Neural cell (in vitro differentiated cells): Measurements from ENCODE around the gene WFIKKN1. TPM values are rescaled to one million over a fixed set of nuclear protein-coding genes. Genes with fewer than 3 reads are reported as not detected.

Source experiments
- H2AFZ ChIP-seq: fragments of 200-600, 300-800 bp; sonication (generic), shearing (Covaris generic); 2 replicates; pipeline ENCODE4 v1.6.0; 2014; ENCODE audit warnings: low read depth, mild to moderate bottlenecking, antibody characterized with exemption, low read length, moderate library complexity
- H3F3A ChIP-seq: fragments of 200-600 bp; shearing (Covaris generic); 2 replicates; pipeline ENCODE4 v1.6.1; 2016; ENCODE audit warnings: mild to moderate bottlenecking, moderate library complexity, mixed read lengths, antibody characterized with exemption, low read length; ENCODE audit not compliant: insufficient read depth, poor library complexity, severe bottlenecking
- H3K27ac ChIP-seq: fragments of 200-600, 300-800 bp; sonication (generic), shearing (Covaris generic); 2 replicates; pipeline ENCODE4 v1.5.1; 2014; ENCODE audit warnings: mild to moderate bottlenecking, low read length, moderate library complexity
- H3K27me3 ChIP-seq: fragments of 300-800, 200-600 bp; sonication (generic), shearing (Covaris generic); 2 replicates; pipeline ENCODE4 v1.6.0; 2014; ENCODE audit warnings: mild to moderate bottlenecking, low read depth, low read length, moderate library complexity; ENCODE audit not compliant: insufficient read depth
- H3K36me3 ChIP-seq: fragments of 300-800, 200-600 bp; sonication (generic), shearing (Covaris generic); 2 replicates; pipeline ENCODE4 v1.5.1; 2014; ENCODE audit warnings: mild to moderate bottlenecking, antibody characterized with exemption, low read length, moderate library complexity; ENCODE audit not compliant: insufficient read depth
- H3K4me2 ChIP-seq: fragments of 300-800, 200-600 bp; sonication (generic), shearing (Covaris generic); 2 replicates; pipeline ENCODE4 v1.6.0; 2014; ENCODE audit warnings: mild to moderate bottlenecking, low read length
- H3K4me3 ChIP-seq: fragments of 300-800, 200-600 bp; sonication (generic), shearing (Covaris generic); 2 replicates; pipeline ENCODE4 v1.5.1; 2014; ENCODE audit warnings: mild to moderate bottlenecking, low read length, moderate library complexity
- H3K79me2 ChIP-seq: fragments of 200-600 bp; shearing (Covaris generic); replicated peaks from 2 replicates; pipeline ENCODE4 v1.6.0; 2014; ENCODE audit warnings: mild to moderate bottlenecking, low read length, moderate library complexity; ENCODE audit not compliant: insufficient read depth
- H3K9ac ChIP-seq: fragments of 300-800, 200-600 bp; sonication (generic), shearing (Covaris generic); 2 replicates; pipeline ENCODE4 v1.6.1; 2016; ENCODE audit warnings: mild to moderate bottlenecking, low read length, mixed read lengths
- H3K9me2 ChIP-seq: fragments of 200-600 bp; shearing (Covaris generic); 2 replicates; pipeline ENCODE4 v1.6.1; 2016; ENCODE audit warnings: mild to moderate bottlenecking, low read length, mixed read lengths; ENCODE audit not compliant: insufficient read depth
- H3K9me3 ChIP-seq: fragments of 200-600, 300-800 bp; sonication (generic), shearing (Covaris generic); 2 replicates; pipeline ENCODE4 v1.6.1; 2016; ENCODE audit warnings: mild to moderate bottlenecking, mixed run types, low read length, moderate library complexity, mixed read lengths
- H4K20me1 ChIP-seq: fragments of 200-600 bp; shearing (Covaris generic); 2 replicates; pipeline ENCODE4 v1.6.1; 2016; ENCODE audit warnings: mild to moderate bottlenecking, mixed run types; ENCODE audit not compliant: insufficient read depth
- CTCF ChIP-seq: fragments of 450-650 bp; IDR thresholded peaks from 2 replicates; pipeline ENCODE4 v1.5.1; 2014; ENCODE audit warnings: antibody characterized with exemption, mild to moderate bottlenecking, moderate library complexity; ENCODE audit not compliant: poor library complexity, severe bottlenecking
- EP300 ChIP-seq: fragments of 450-650 bp; conservative IDR thresholded peaks from 2 replicates; pipeline ENCODE4 v1.6.1; 2014; ENCODE audit warnings: antibody characterized with exemption, mild to moderate bottlenecking, moderate library complexity; ENCODE audit not compliant: poor library complexity, severe bottlenecking
- EZH2 ChIP-seq: fragments of 200-600, 300-800 bp; shearing (Covaris generic), sonication (generic); IDR thresholded peaks from 2 replicates; pipeline ENCODE4 v1.6.1; 2014; ENCODE audit warnings: antibody characterized with exemption, low read length, borderline replicate concordance, mild to moderate bottlenecking; ENCODE audit not compliant: insufficient read depth, poor library complexity, severe bottlenecking
- MXI1 ChIP-seq: fragments of 450-650 bp; conservative IDR thresholded peaks from 2 replicates; pipeline ENCODE4 v1.6.1; 2014; ENCODE audit warnings: antibody characterized with exemption, mild to moderate bottlenecking; ENCODE audit not compliant: poor library complexity, severe bottlenecking
- POLR2AphosphoS5 ChIP-seq: IDR thresholded peaks from 2 replicates; pipeline ENCODE4 v1.6.1; 2012
- RAD21 ChIP-seq: fragments of 450-650 bp; conservative IDR thresholded peaks from 2 replicates; pipeline ENCODE4 v1.6.1; 2014; ENCODE audit warnings: antibody characterized with exemption, mild to moderate bottlenecking, moderate library complexity
- REST ChIP-seq: IDR thresholded peaks from 2 replicates; pipeline ENCODE4 v1.6.1; 2012; ENCODE audit warnings: borderline replicate concordance
- SMC3 ChIP-seq: fragments of 450-650 bp; conservative IDR thresholded peaks from 2 replicates; pipeline ENCODE4 v1.6.1; 2014; ENCODE audit warnings: antibody characterized with exemption, mild to moderate bottlenecking, moderate library complexity; ENCODE audit not compliant: poor library complexity
- TAF1 ChIP-seq: IDR thresholded peaks from 2 replicates; pipeline ENCODE4 v1.6.1; 2012; ENCODE audit warnings: low read depth
- polyA plus RNA-seq: library from polyadenylated mRNA; depleted of rRNA; stranded (reverse); fragments of >200 nt; gene quantifications from 2 replicates; pipeline ENCODE4 v1.2.3, GENCODE V29; 2014

WFIKKN1 gene
- polyA plus RNA-seq, 1 donor from 2014 or later: 0.43 TPM

GRCh38 chr16:669666-670065, 38.9 kb downstream of the WFIKKN1 start:
- H3K9me2 ChIP-seq: no peaks in the 10 kb centered on the region
- H3K4me2 ChIP-seq: no peak overlapping the region
- no peak for TF ChIP-seq MXI1
- no peak for TF ChIP-seq RAD21
- no peak for TF ChIP-seq POLR2AphosphoS5
- no peak for TF ChIP-seq REST
- no peak for TF ChIP-seq EZH2
- no peak for TF ChIP-seq CTCF
- no peak for TF ChIP-seq SMC3
- no peak for TF ChIP-seq TAF1
- no peak for TF ChIP-seq EP300
- H2AFZ ChIP-seq: no peak overlapping the region
- H3K9me3 ChIP-seq: no peaks in the 10 kb centered on the region
- H3K27ac ChIP-seq: no peak overlapping the region
- H3K4me3 ChIP-seq: peak overlapping the region; percentile 98
- no peaks in the 10 kb centered on the region for H3K27me3 ChIP-seq
- peaks cover 9% of the 10 kb centered on the region for H3K79me2 ChIP-seq
- H4K20me1 ChIP-seq: no peaks in the 10 kb centered on the region
- no peak overlapping the region for H3K9ac ChIP-seq
- H3K36me3 ChIP-seq: no peaks in the 10 kb centered on the region
- H3F3A ChIP-seq: no peaks in the 10 kb centered on the region

- Histone ChIP-seq H3K4me2 (no peak overlapping the region), H3K9me2 (no peaks in the 10 kb centered on the region), H3K4me3 (no peak overlapping the region), H3K27me3 (peaks cover 3% of the 10 kb centered on the region), H3K36me3 (no peaks in the 10 kb centered on the region), H3K79me2 (peaks cover 9% of the 10 kb centered on the region), H3K9ac (no peak overlapping the region), H3F3A (no peaks in the 10 kb centered on the region), H4K20me1 (no peaks in the 10 kb centered on the region), H3K27ac (no peak overlapping the region), H3K9me3 (no peaks in the 10 kb centered on the region), H2AFZ (no peak overlapping the region)
- TF ChIP-seq RAD21 (no peak), SMC3 (no peak), TAF1 (no peak)
These were observed 39.9 kb downstream of the WFIKKN1 start for GRCh38 chr16:670485-671352.
